ENCODE results near the gene GYPC. TPM values are rescaled to one million over a fixed set of nuclear protein-coding genes. Genes with fewer than 3 reads are reported as not detected.
A peak's percentile ranks its signal among the peaks of the same experiment; 100 is the strongest.

Gene GYPC
- total RNA-seq, 4 donors from 2014 or later, result 93.4 to 151 (median 108) TPM

DNA sequence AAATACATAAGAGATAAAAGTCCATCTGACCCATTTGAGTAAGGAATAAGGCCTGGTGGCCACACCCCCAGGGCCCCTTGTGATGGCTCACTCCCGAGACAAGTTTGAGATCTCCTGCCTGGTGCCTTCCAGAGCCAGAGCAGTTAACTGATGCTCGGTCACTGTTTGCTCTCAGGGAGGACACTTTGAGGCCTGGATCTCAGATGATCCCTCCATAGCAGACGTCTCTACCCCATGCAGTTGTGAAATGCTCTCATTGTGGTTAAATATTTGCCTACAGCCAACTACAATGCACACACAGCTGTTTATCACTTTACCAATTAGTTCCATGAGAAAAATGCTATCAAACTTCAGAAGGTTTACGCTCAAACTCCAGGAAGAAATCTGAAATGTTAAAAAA lies 12.3 kb downstream of the GYPC start:
- H3K4me1 ChIP-seq, result peaks cover 0 to 97% (median 35%) of the 10 kb centered on the region in 3 donors
- H3K9me3 ChIP-seq, result no peaks in the 10 kb centered on the region
- WGBS, 2 donors (ENCODE audit: low coverage in 1 of 2), result 89 to 92% methylated on average over 2 of the region's 4 CpGs
- no peak for ATAC-seq
- H3K36me3 ChIP-seq, result peaks cover 0 to 13% of the 10 kb centered on the region in 2 donors
- H3K27me3 ChIP-seq, result no peaks in the 10 kb centered on the region
- no peak overlapping the region for H3K4me3 ChIP-seq
- no peak overlapping the region for H3K27ac ChIP-seq
- TF ChIP-seq POLR2AphosphoS5 (IDR thresholded peaks at IDR 0.05), result no peak
- no peak for TF ChIP-seq EP300 (IDR thresholded peaks at IDR 0.05)
- no peak for TF ChIP-seq POLR2A (IDR thresholded peaks at IDR 0.05)
- TF ChIP-seq, protein P1, sequence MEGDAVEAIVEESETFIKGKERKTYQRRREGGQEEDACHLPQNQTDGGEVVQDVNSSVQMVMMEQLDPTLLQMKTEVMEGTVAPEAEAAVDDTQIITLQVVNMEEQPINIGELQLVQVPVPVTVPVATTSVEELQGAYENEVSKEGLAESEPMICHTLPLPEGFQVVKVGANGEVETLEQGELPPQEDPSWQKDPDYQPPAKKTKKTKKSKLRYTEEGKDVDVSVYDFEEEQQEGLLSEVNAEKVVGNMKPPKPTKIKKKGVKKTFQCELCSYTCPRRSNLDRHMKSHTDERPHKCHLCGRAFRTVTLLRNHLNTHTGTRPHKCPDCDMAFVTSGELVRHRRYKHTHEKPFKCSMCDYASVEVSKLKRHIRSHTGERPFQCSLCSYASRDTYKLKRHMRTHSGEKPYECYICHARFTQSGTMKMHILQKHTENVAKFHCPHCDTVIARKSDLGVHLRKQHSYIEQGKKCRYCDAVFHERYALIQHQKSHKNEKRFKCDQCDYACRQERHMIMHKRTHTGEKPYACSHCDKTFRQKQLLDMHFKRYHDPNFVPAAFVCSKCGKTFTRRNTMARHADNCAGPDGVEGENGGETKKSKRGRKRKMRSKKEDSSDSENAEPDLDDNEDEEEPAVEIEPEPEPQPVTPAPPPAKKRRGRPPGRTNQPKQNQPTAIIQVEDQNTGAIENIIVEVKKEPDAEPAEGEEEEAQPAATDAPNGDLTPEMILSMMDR (IDR thresholded peaks at IDR 0.05), result no peak

DNA sequence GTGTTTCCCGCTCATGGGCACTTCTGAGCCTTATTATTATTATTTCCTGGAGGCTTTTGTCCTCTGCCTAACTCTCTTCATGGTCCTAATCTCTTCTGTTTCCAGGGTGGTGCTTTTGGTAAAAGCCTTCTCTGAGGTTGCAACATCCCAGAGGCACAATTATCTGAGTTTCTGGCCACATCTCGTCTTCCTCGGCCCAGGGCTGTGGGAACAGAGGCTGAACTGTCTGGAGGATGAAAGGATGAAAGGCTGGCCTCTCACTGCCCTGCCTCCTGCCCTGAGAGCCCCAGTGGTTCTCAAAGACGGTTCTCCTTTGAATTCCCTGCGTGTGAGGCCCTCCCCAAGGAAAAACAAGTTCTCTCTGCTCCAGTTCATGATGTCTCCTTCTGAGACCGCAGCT lies 13.8 kb downstream of the GYPC start:
- TF ChIP-seq POLR2AphosphoS5 (IDR thresholded peaks at IDR 0.05) (no peak), EP300 (IDR thresholded peaks at IDR 0.05) (no peak), POLR2A (IDR thresholded peaks at IDR 0.05) (no peak)
- TF ChIP-seq, protein P1 (IDR thresholded peaks at IDR 0.05), result no peak
- Histone ChIP-seq H3K27me3 (no peaks in the 10 kb centered on the region), H3K9me3 (no peaks in the 10 kb centered on the region), H3K4me1 (peaks cover 0 to 85% (median 20%) of the 10 kb centered on the region in 3 donors), H3K36me3 (peaks cover 0 to 23% of the 10 kb centered on the region in 2 donors), H3K27ac (peak overlapping the region in 3 of 4 donors; percentile 30 to 51 (median 39)), H3K4me3 (no peak overlapping the region)
- ATAC-seq, result no peak
- 52 to 80% methylated on average over 1 to 4 of the region's 6 CpGs for WGBS, 2 donors (ENCODE audit: low coverage in 1 of 2)

DNA sequence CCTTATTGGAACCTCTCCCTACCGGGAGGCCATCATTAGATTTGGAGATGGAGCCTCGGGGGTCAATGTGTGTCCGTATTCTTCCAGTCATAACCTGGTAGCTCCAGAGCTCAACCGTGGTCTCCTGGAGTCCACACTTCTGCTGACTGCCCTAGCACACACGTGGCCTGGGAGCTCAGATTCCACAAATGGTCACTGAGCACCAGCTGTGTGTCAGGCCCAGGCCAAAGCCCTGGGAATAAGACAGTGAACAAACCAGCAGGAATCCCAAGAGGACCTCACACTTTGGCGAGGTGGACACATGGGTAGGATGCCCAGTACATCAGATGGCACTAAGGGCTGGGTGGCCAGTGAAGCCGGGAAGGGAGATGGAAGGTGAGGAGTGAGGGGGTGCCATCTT lies 15.5 kb downstream of the GYPC start:
- no peak for TF ChIP-seq POLR2A (IDR thresholded peaks at IDR 0.05)
- no peak for TF ChIP-seq EP300 (IDR thresholded peaks at IDR 0.05)
- TF ChIP-seq, protein P1 (IDR thresholded peaks at IDR 0.05), result no peak
- TF ChIP-seq POLR2AphosphoS5 (IDR thresholded peaks at IDR 0.05), result no peak
- peaks cover 0 to 7% (median 0%) of the 10 kb centered on the region in 3 donors for H3K9me3 ChIP-seq
- no peak for ATAC-seq
- no peaks in the 10 kb centered on the region for H3K27me3 ChIP-seq
- H3K27ac ChIP-seq, result no peak overlapping the region
- 92 to 100% methylated on average over 1 to 4 of the region's 7 CpGs for WGBS, 2 donors (ENCODE audit: low coverage in 1 of 2)
- peaks cover 0 to 30% of the 10 kb centered on the region in 2 donors for H3K36me3 ChIP-seq
- no peak overlapping the region for H3K4me3 ChIP-seq
- H3K4me1 ChIP-seq, result peaks cover 0 to 69% (median 8%) of the 10 kb centered on the region in 3 donors

DNA sequence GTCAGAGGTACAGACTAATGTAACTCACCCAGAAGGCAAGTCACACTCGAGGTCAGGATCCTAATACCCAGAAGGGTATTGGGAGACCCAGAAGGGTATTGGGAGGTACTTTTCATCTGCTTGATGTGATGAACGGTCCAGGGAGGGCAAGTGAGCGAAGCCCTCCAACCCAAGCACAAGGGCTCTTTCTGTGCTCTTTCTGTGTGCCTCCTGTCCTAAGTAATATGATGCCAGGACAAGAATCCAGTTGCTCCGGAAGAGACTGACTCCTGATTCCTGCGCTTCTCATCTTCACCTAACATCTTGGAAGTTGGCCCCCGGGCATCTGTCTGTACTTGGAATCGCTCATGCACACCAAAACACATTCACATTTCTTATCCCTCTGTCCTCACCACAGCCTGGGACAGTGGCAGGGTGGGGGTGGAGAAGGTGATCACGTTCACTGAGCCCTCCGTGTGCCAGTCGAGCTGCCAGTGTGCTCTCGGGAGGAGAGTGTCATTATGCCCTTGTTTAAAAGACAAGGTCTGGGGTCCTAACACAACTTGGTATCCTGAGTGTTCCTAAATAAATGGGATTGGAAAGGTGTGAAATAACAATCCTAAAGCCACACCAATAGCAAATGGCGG lies 17.1 kb downstream of the GYPC start:
- Histone ChIP-seq H3K9me3 (peaks cover 0 to 7% (median 0%) of the 10 kb centered on the region in 3 donors), H3K4me1 (peaks cover 0 to 63% (median 8%) of the 10 kb centered on the region in 3 donors), H3K27me3 (no peaks in the 10 kb centered on the region), H3K4me3 (no peak overlapping the region), H3K36me3 (peaks cover 0 to 30% of the 10 kb centered on the region in 2 donors), H3K27ac (no peak overlapping the region)
- TF ChIP-seq EP300 (IDR thresholded peaks at IDR 0.05) (no peak), POLR2AphosphoS5 (IDR thresholded peaks at IDR 0.05) (no peak), POLR2A (IDR thresholded peaks at IDR 0.05) (no peak)
- TF ChIP-seq, protein P1 (IDR thresholded peaks at IDR 0.05), result no peak
- WGBS, 2 donors (ENCODE audit: low coverage in 1 of 2), result 83 to 85% methylated on average over 3 to 4 of the region's 12 CpGs
- no peak for ATAC-seq
